Tibial artery (tissue), 4 donors: Measurements from ENCODE around the gene GNS.
"Not testable (repeated sequence)": the region's sequence is repeated elsewhere in the genome, so short reads cannot be mapped to it uniquely, and the experiment has no call there.

Experiments
- DNase-seq, 2 donors: peaks; one replicate each; pipeline ENCODE4 v3.0.0-alpha.2; 2019
- H3K27ac ChIP-seq, 2 donors: fragments of 200-600 bp; sonication (generic) in 1 of 2; 1 replicate in 1 of 2; 2 replicates in 1 of 2; pipeline ENCODE4 v1.5.1; 2018 to 2019; ENCODE audit warnings: mild to moderate bottlenecking in 1 of 2
- H3K27me3 ChIP-seq, 2 donors: fragments of 200-600 bp; sonication (generic) in 1 of 2; one replicate each; pipeline versions ENCODE4 v1.5.1 to v1.6.0; 2016 to 2019
- H3K36me3 ChIP-seq, 3 donors: fragments of 200-600 bp; sonication (generic) in 2 of 3; one replicate each; pipeline ENCODE4 v1.5.1; 2016 to 2019; ENCODE audit warnings: mild to moderate bottlenecking in 2 of 3
- H3K4me1 ChIP-seq, 4 donors: fragments of 200-600 bp; sonication (generic) in 2 of 4; 1 replicate in 3 of 4; 2 replicates in 1 of 4; pipeline ENCODE4 v1.5.1; 2016 to 2019
- H3K4me3 ChIP-seq, 2 donors: fragments of 200-600 bp; sonication (generic) in 1 of 2; 1 replicate in 1 of 2; 2 replicates in 1 of 2; pipeline ENCODE4 v1.5.1; 2018 to 2019; ENCODE audit warnings: mild to moderate bottlenecking in 2 of 2
- H3K9me3 ChIP-seq, 3 donors: fragments of 200-600 bp; sonication (generic) in 1 of 3; one replicate each; pipeline ENCODE4 v1.5.1; 2016 to 2019
- intact Hi-C: fragments of 100-400 bp; cut with DNase I; formaldehyde crosslinking; loops from one replicate; pipeline ENCODE4 v1.15.0; 2023; ENCODE audit warnings: low total_unique reads
- TF ChIP-seq, protein P1 (sequence below), 2 experiments: fragments of 200-600 bp in 1 of 2; fragments of 450-650 bp in 1 of 2; IDR thresholded peaks; one replicate each; pipeline ENCODE4 v1.5.1; 2017 to 2019; ENCODE audit warnings: antibody characterized with exemption in 2 of 2, mild to moderate bottlenecking in 1 of 2, moderate library complexity in 1 of 2

The GNS gene

DNA sequence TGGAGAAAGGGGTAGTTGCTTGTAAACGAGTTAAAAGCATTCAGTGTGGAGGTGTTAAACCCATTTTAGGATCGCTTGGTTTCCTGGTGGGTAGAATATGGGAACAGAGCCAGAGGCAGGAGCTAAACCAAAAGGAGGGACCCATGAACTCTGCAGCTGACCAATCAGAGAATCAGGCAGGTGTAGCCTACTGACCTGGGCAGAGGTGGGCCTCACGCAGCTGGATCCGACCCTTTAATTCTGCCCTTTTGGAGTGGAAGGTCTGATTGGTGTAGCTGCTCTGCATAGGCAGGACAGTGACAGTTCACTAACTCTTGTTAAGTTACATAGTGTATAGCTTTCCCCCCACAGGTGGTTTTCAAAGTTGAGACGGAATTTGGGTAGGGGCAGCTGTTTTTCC is 63.7 kb downstream of the GNS start:
- peaks cover 0 to 36% (median 21%) of the 10 kb centered on the region in 3 donors for H3K36me3 ChIP-seq
- no peak overlapping the region for H3K4me3 ChIP-seq
- H3K4me1 ChIP-seq = peaks cover 0 to 71% (median 15%) of the 10 kb centered on the region in 4 donors
- peak in 1 of 2 donors; percentile 32 for DNase-seq
- TF ChIP-seq, protein P1, sequence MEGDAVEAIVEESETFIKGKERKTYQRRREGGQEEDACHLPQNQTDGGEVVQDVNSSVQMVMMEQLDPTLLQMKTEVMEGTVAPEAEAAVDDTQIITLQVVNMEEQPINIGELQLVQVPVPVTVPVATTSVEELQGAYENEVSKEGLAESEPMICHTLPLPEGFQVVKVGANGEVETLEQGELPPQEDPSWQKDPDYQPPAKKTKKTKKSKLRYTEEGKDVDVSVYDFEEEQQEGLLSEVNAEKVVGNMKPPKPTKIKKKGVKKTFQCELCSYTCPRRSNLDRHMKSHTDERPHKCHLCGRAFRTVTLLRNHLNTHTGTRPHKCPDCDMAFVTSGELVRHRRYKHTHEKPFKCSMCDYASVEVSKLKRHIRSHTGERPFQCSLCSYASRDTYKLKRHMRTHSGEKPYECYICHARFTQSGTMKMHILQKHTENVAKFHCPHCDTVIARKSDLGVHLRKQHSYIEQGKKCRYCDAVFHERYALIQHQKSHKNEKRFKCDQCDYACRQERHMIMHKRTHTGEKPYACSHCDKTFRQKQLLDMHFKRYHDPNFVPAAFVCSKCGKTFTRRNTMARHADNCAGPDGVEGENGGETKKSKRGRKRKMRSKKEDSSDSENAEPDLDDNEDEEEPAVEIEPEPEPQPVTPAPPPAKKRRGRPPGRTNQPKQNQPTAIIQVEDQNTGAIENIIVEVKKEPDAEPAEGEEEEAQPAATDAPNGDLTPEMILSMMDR (IDR thresholded peaks at IDR 0.05) = no peak
- intact Hi-C loops = loop anchor here (2.0 to 5.0 kb wide), 2 partner anchors 83 to 145 kb away; partner anchors contain the start of gene RASSF3
- H3K27me3 ChIP-seq = no peaks in the 10 kb centered on the region
- no peaks in the 10 kb centered on the region for H3K9me3 ChIP-seq
- peak overlapping the region; percentile 43 to 88 for H3K27ac ChIP-seq

DNA sequence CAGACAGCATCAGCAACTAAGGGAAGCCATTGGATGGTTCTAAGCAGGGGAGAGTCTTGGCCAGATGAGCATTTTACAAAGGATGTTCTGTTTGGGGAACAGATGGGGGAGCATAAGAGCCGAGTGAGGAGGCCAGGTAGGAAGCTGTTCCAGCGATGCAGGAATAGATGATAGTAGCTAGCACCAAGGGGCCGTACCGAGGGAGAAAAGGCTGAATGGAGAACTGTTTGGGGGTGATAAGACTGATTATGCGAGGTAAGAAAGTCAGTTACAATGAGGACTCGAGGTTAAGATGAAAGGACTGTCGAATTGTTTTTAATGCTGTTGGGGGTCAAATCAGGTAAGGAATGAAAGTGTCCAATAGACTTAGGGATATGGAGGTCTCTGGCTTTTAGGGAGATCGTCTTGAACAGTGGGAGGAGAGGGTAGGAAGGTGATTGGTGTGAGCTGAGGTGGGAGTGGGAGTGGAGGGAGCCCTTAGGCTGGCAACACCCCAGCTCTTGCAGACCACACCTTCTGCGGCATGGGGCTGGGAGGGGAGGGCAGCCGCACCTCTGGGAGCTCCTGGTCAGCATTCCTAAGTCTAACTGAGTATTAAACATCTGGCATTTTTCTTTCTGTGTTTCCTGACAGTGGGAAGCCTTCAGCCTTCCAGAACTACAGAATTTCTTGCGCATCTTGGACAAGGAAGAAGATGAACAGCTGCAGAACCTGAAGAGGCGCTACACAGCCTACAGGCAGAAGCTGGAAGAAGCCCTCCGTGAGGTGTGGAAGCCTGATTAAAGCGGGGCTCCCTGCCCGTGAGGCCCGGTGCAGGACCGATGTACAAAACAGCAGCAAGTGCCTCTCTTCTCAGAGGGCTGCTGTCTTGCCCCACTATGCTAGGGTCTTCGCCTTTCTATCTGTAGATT is 64.8 kb downstream of the GNS start:
- Histone ChIP-seq H3K9me3 (no peaks in the 10 kb centered on the region), H3K4me3 (no peak overlapping the region), H3K36me3 (peaks cover 0 to 32% (median 15%) of the 10 kb centered on the region in 3 donors), H3K4me1 (peaks cover 0 to 76% (median 15%) of the 10 kb centered on the region in 4 donors), H3K27me3 (no peaks in the 10 kb centered on the region), H3K27ac (peak overlapping the region; percentile 43 to 88)
- TF ChIP-seq, protein P1 (IDR thresholded peaks at IDR 0.05) = no peak
- peak in 1 of 2 donors; percentile 60 for DNase-seq
- intact Hi-C loops = loop anchor here (2.0 to 5.0 kb wide), 2 partner anchors 82 to 144 kb away; partner anchors contain the start of gene RASSF3

DNA sequence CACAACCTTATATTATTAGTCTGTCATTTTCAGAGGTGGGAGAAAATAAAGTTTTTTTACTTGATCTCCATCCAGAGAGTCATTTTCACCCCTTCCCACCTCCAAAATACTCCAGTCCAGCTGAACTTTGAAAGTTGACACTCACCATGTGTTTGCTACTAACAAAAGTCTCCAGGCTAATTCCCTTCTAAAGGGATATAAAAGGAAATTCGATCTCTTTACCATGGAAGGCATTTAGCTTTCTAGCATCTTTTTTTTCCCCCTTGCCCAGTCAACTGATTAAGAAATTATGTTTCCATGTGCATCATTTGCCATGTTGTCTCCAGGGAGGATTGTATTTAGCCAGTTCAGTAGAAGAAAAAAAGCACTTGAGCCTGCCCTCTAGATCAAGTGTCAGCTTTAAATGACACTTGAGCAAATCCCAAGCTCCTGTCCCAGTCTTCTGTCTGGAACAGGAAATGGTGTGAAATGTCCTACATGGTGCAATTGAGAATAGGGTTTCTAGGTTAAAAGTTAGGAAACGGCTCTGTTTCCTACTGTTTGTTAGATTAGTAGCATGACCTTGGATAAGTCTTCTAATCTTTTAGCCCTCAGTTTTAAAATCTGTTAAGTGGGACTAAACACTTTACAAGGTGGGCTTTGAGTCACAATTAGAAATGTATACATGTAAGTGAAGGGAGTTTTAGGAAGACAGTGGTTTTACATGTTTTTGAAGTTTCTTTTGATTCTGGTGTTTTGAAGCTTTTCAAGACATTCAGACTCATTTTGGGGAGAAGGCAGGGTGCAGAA is 67.2 kb downstream of the GNS start:
- Histone ChIP-seq H3K27ac (peak overlapping the region; percentile 45 to 88), H3K4me3 (no peak overlapping the region), H3K9me3 (no peaks in the 10 kb centered on the region), H3K27me3 (no peaks in the 10 kb centered on the region), H3K4me1 (peaks cover 0 to 88% (median 22%) of the 10 kb centered on the region in 4 donors), H3K36me3 (peaks cover 7 to 35% (median 8%) of the 10 kb centered on the region in 3 donors)
- intact Hi-C loops = no loop called here
- DNase-seq = no peak
- TF ChIP-seq, protein P1 (IDR thresholded peaks at IDR 0.05) = no peak

DNA sequence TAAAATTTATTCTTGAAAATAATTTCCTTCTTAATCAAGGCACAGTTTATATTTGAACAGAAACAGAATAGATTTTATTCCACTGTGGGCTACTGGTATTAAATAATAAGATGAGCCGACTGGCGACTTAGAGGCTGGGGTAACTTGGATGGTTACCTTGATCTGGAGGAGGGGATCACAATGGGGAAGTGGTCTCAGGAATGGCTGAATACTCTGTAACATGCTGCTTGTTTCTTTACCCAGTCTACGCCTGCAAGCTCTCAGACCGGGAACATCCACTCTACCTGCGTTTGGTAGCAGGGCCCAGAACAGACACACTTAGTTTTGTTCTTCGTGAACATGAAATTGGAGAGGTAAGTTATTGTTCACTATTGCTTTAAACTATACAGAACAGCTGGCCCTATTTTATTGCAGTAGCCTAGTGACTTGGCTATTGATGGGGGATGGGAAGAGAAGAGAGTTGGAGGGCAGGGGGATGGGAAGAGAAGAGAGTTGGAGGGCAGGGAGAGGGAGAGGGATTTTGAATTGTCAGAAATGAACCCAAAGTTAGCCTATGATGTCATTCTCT is 67.9 kb downstream of the GNS start:
- TF ChIP-seq, protein P1 (IDR thresholded peaks at IDR 0.05) = no peak
- Histone ChIP-seq H3K36me3 (peaks cover 11 to 39% (median 14%) of the 10 kb centered on the region in 3 donors), H3K9me3 (no peaks in the 10 kb centered on the region), H3K27me3 (no peaks in the 10 kb centered on the region), H3K4me3 (no peak overlapping the region), H3K4me1 (peaks cover 0 to 81% (median 20%) of the 10 kb centered on the region in 4 donors), H3K27ac (peak overlapping the region; percentile 45 to 88)
- peak in 1 of 2 donors; percentile 9 for DNase-seq
- intact Hi-C loops = no loop called here

DNA sequence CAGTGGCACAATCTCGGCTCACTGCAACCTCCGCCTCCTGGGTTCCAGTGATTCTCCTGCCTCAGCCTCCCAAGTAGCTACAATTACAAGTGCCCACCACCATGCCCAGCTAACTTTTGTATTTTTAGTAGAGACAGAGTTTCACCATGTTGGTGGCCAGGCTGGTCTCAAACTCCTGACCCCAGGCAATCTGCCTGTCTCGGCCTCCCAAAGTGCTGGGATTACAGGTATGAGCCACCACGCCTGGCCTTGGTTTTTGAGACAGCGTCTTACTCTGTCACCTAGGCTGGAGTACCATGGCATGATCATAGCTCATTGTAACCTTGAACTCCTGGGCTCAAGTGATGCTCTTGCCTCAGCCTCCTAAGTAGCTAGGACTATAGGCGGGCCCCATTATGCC is 69.0 kb downstream of the GNS start:
- peaks cover 0 to 71% (median 15%) of the 10 kb centered on the region in 4 donors for H3K4me1 ChIP-seq

More for the DNA sequence above, 69.0 kb downstream of the GNS start:
- Histone ChIP-seq H3K36me3 (peaks cover 22 to 48% (median 23%) of the 10 kb centered on the region in 3 donors), H3K27ac (peak overlapping the region; percentile 58 to 88)
- H3K9me3 ChIP-seq, H3K27me3 ChIP-seq, H3K4me3 ChIP-seq, intact Hi-C loops: not testable (repeated sequence)
- DNase-seq = peak in 1 of 2 donors; percentile 60
